ENCODE data around the gene ATF7IP2.

Gene ATF7IP2

GRCh38 chr16:10505286-10505685, 119.4 kb downstream of the ATF7IP2 start:
- in situ Hi-C loops (cut with MboI; ENCODE audit: low sequenced_read_pairs) = loop anchor here (5.0 kb wide), 1 partner anchor 193 kb away; no protein-coding TSS in a partner anchor

- in situ Hi-C loops (cut with MboI; ENCODE audit: low sequenced_read_pairs) = loop anchor here (5.0 to 10.0 kb wide), 3 partner anchors 197 to 405 kb away; no protein-coding TSS in a partner anchor
Measured at GRCh38 chr16:10509534-10510025, 123.7 kb downstream of the ATF7IP2 start.

- in situ Hi-C loops (cut with MboI; ENCODE audit: low sequenced_read_pairs) = loop anchor here (10.0 kb wide), 2 partner anchors 255 to 405 kb away; no protein-coding TSS in a partner anchor
Measured at GRCh38 chr16:10510279-10510678, 124.4 kb downstream of the ATF7IP2 start.

GRCh38 chr16:10511829-10512228, 126.0 kb downstream of the ATF7IP2 start:
- in situ Hi-C loops (cut with MboI; ENCODE audit: low sequenced_read_pairs) = loop anchor here (10.0 kb wide), 2 partner anchors 257 to 403 kb away; no protein-coding TSS in a partner anchor

GRCh38 chr16:10514369-10515055, 128.7 kb downstream of the ATF7IP2 start:
- in situ Hi-C loops (cut with MboI; ENCODE audit: low sequenced_read_pairs) = loop anchor here (10.0 kb wide), 2 partner anchors 260 to 400 kb away; no protein-coding TSS in a partner anchor

- in situ Hi-C loops (cut with MboI; ENCODE audit: low sequenced_read_pairs) = loop anchor here (10.0 kb wide), 2 partner anchors 263 to 397 kb away; no protein-coding TSS in a partner anchor
Measured at GRCh38 chr16:10517868-10518267, 132.0 kb downstream of the ATF7IP2 start.

- in situ Hi-C loops (cut with MboI; ENCODE audit: low sequenced_read_pairs) = loop anchor here (10.0 kb wide), 2 partner anchors 264 to 396 kb away; no protein-coding TSS in a partner anchor
Measured at GRCh38 chr16:10518479-10519041, 132.7 kb downstream of the ATF7IP2 start.

- in situ Hi-C loops (cut with MboI; ENCODE audit: low sequenced_read_pairs) = loop anchor here (10.0 kb wide), 2 partner anchors 264 to 396 kb away; no protein-coding TSS in a partner anchor
Measured at GRCh38 chr16:10519297-10519696, 133.4 kb downstream of the ATF7IP2 start.

- in situ Hi-C loops (cut with MboI; ENCODE audit: low sequenced_read_pairs) = loop anchor here (10.0 kb wide), 3 partner anchors 265 to 415 kb away; no protein-coding TSS in a partner anchor
Measured at GRCh38 chr16:10519929-10520868, 134.3 kb downstream of the ATF7IP2 start.

GRCh38 chr16:10520869-10521578, 135.2 kb downstream of the ATF7IP2 start:
- in situ Hi-C loops (cut with MboI; ENCODE audit: low sequenced_read_pairs) = loop anchor here (10.0 kb wide), 1 partner anchor 414 kb away; no protein-coding TSS in a partner anchor

GRCh38 chr16:10521681-10522274, 135.9 kb downstream of the ATF7IP2 start:
- in situ Hi-C loops (cut with MboI; ENCODE audit: low sequenced_read_pairs) = loop anchor here (10.0 kb wide), 1 partner anchor 413 kb away; no protein-coding TSS in a partner anchor

GRCh38 chr16:10522966-10523365, 137.1 kb downstream of the ATF7IP2 start:
- in situ Hi-C loops (cut with MboI; ENCODE audit: low sequenced_read_pairs) = loop anchor here (10.0 kb wide), 1 partner anchor 412 kb away; no protein-coding TSS in a partner anchor

- in situ Hi-C loops (cut with MboI; ENCODE audit: low sequenced_read_pairs) = loop anchor here (5.0 to 10.0 kb wide), 2 partner anchors 207 to 409 kb away; no protein-coding TSS in a partner anchor
Measured at GRCh38 chr16:10525214-10525825, 139.5 kb downstream of the ATF7IP2 start.

GRCh38 chr16:10526962-10527361, 141.1 kb downstream of the ATF7IP2 start:
- in situ Hi-C loops (cut with MboI; ENCODE audit: low sequenced_read_pairs) = loop anchor here (5.0 to 10.0 kb wide), 2 partner anchors 205 to 408 kb away; no protein-coding TSS in a partner anchor

GRCh38 chr16:10528635-10529034, 142.8 kb downstream of the ATF7IP2 start:
- in situ Hi-C loops (cut with MboI; ENCODE audit: low sequenced_read_pairs) = loop anchor here (5.0 to 10.0 kb wide), 2 partner anchors 204 to 406 kb away; no protein-coding TSS in a partner anchor

GRCh38 chr16:10529895-10530669, 144.2 kb downstream of the ATF7IP2 start:
- in situ Hi-C loops (cut with MboI; ENCODE audit: low sequenced_read_pairs) = loop anchor here (5.0 to 10.0 kb wide), 2 partner anchors 202 to 405 kb away; no protein-coding TSS in a partner anchor

GRCh38 chr16:10530685-10531084, 144.8 kb downstream of the ATF7IP2 start:
- in situ Hi-C loops (cut with MboI; ENCODE audit: low sequenced_read_pairs) = no loop called here

GRCh38 chr16:10531582-10531981, 145.7 kb downstream of the ATF7IP2 start:
- in situ Hi-C loops (cut with MboI; ENCODE audit: low sequenced_read_pairs) = no loop called here

All from HL-60/S4 (cell line).